GM13976 (cell line): ENCODE results near the gene GRAMD4.

Experiments
- DNase-seq: peaks from one replicate; pipeline ENCODE4 v3.0.0; 2012; ENCODE audit warnings: low spot score
- in situ Hi-C: fragments of 300-500 bp; cut with MboI; formaldehyde crosslinking; loops from one replicate; pipeline ENCODE4 v1.12.0; 2022; ENCODE audit warnings: low sequenced_read_pairs, mixed read lengths, inconsistent platforms; ENCODE audit not compliant: unreplicated experiment
- TF ChIP-seq, protein P1 (sequence below): IDR thresholded peaks from 2 replicates; pipeline ENCODE4 v1.5.1; 2012; ENCODE audit warnings: borderline replicate concordance, mild to moderate bottlenecking; ENCODE audit not compliant: insufficient read depth; ENCODE audit errors: extremely low read depth, missing control alignments, control extremely low read depth

The GRAMD4 gene

DNA sequence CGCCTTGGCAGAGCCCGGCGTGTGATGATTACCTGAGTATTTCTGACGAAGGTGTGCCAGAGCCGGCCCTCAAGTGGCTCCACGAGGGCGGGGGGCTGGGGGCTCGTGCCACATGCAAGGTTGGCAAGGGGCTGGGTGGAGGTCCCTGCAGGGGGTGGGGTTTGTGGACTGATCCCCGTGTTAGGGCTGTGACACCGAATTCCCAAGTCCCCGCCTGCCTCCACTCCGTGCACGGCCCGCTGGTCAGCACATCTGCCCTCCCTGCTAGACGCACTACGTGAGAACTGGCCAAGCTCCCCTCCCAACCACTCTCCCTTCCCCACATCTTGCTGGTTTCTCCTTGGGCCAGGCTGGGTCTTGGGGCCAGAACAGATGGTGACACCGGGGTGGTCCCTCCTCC lies 34.2 kb downstream of the GRAMD4 start:
- in situ Hi-C loops: no loop called here
- no peak for DNase-seq
- TF ChIP-seq, protein P1, sequence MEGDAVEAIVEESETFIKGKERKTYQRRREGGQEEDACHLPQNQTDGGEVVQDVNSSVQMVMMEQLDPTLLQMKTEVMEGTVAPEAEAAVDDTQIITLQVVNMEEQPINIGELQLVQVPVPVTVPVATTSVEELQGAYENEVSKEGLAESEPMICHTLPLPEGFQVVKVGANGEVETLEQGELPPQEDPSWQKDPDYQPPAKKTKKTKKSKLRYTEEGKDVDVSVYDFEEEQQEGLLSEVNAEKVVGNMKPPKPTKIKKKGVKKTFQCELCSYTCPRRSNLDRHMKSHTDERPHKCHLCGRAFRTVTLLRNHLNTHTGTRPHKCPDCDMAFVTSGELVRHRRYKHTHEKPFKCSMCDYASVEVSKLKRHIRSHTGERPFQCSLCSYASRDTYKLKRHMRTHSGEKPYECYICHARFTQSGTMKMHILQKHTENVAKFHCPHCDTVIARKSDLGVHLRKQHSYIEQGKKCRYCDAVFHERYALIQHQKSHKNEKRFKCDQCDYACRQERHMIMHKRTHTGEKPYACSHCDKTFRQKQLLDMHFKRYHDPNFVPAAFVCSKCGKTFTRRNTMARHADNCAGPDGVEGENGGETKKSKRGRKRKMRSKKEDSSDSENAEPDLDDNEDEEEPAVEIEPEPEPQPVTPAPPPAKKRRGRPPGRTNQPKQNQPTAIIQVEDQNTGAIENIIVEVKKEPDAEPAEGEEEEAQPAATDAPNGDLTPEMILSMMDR: no peak

- no peak for DNase-seq
- in situ Hi-C loops: no loop called here
- TF ChIP-seq, protein P1: no peak
Measured at GRCh38 chr22:46654927-46655595, 34.9 kb downstream of the GRAMD4 start.

DNA sequence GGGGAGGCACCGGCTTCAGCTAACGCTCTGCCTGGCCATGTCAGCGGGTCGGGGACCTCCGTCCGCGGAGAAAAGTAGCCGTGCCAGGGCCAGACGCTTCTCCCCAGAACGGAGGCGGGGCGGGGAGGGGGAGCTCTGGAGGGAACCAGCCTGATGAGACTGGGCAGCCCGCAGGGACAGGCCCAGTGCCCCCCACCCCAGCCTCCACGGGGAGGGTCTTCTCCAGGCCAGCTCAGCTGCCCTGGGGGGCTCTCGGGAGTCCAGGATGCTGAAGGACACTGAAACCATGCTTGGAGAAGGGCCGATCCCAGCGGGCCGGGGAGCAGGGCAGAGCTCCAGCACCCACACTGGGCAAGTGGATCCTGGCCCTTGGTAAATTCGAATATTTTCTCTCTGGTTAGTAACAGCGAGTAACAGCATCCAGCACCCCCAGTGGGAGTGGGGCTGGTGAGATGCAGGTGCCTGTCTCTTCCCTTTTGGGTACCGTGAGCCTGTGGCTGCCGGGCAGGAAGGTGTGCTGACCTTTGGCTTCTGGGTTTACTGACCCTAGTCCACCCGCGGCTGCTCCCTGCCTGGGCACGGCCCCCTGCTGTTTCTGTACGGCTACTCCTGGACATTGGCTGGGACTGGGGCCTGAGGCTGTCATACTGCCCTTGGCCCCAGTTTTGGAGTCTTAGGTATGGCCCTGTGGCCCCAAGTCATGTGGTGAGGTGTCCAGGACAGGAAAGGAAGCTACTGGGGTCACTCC lies 35.8 kb downstream of the GRAMD4 start:
- no peak for DNase-seq
- TF ChIP-seq, protein P1: no peak
- in situ Hi-C loops: no loop called here

DNA sequence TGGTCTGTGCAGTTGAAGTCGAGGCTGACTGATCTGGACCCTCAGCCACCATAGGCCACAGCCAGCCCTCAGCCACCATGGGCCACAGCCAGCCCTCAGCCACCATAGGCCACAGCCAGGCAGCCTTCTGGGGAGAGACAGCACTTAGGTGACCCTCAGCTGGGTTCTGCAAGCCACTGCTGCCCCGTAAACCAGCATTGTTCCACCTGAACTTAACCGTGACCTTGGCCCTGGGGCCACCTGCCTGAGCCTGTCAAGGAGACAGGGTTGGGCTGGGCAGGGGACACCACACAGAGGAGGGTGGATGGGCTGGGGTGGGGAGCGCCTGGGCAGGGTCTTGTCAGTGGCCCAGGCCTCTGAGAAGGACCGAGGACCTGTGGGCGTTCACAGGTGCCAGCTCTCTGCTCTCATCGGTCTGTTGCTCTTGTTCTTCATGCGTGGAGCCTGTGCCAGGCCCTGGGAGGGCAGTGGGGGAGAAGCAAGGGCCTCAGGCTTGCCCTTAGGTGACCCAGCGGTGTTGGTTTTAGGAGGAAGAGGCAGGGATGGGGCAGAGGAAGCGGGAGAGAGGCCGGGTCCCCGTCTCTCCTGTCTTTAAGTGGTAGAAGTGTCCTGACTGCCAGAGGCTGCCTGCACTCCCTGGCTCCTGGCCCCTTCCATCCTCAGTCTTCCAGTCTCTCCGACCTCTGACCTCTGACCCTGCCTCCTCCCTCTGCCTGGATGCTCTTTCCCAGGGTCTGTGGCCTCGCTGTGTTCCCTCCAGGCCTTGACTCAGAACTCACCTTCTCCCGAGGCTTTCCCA lies 36.9 kb downstream of the GRAMD4 start:
- TF ChIP-seq, protein P1: no peak
- DNase-seq: no peak
- in situ Hi-C loops: no loop called here

DNA sequence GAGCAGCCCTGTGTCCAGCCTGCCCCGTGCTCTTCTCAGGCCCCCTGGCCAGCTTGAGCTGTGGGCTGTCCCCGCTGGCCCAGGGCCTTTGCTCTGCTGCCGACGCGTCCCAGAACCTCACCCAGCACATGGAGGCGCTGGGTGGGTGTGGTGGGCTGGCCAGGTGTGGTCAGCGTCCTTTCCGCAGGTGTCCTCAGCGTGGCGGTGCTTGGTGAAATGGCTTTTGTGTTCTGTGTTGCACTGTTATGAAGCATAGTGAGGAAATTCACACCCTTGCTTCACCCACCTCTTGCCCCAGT lies 37.4 kb downstream of the GRAMD4 start:
- no peak for DNase-seq
- in situ Hi-C loops: no loop called here
- TF ChIP-seq, protein P1: no peak

- in situ Hi-C loops: no loop called here
- TF ChIP-seq, protein P1: no peak
- no peak for DNase-seq
Measured at GRCh38 chr22:46657996-46658947, 38.1 kb downstream of the GRAMD4 start.
